ENCODE measurements around the gene GNG4.

Gene GNG4

GRCh38 chr1:235525314-235525713, 124.3 kb downstream of the GNG4 start:
- no peak for DNase-seq

GRCh38 chr1:235516862-235517446, 132.6 kb downstream of the GNG4 start:
- no peak for DNase-seq

GRCh38 chr1:235515844-235516512, 133.6 kb downstream of the GNG4 start:
- no peak for DNase-seq

GRCh38 chr1:235513495-235514366, 135.9 kb downstream of the GNG4 start:
- DNase-seq: peak; percentile 70

GRCh38 chr1:235511470-235512240, 137.9 kb downstream of the GNG4 start:
- DNase-seq: no peak

GRCh38 chr1:235510823-235511222, 138.8 kb downstream of the GNG4 start:
- no peak for DNase-seq

GRCh38 chr1:235507623-235508022, 142.0 kb downstream of the GNG4 start:
- no peak for DNase-seq

GRCh38 chr1:235504494-235505222, 144.9 kb downstream of the GNG4 start:
- peak; percentile 99 for DNase-seq

- no peak for DNase-seq
Observed at GRCh38 chr1:235504122-235504493, 145.5 kb downstream of the GNG4 start, which contains the start of gene B3GALNT2. Gene B3GALNT2 (minus strand): TSS chr1:235504452. CDS start chr1:235504252, 200 bp downstream.

- DNase-seq: peak; percentile 5
Observed at GRCh38 chr1:235503403-235504121, 146.0 kb downstream of the GNG4 start.

GRCh38 chr1:235502601-235503402, 146.8 kb downstream of the GNG4 start:
- DNase-seq: no peak

GRCh38 chr1:235500971-235501540, 148.5 kb downstream of the GNG4 start:
- DNase-seq: no peak

Measured in CD4-positive, alpha-beta T cell treated with Interleukin-12 subunit alpha and Interleukin-12 subunit beta, for 1 hour (primary cell).